ENCODE measurements around the gene PTAFR.

PTAFR gene

GRCh38 chr1:28119556-28119955 lies 56.9 kb downstream of the PTAFR start:
- no peak for DNase-seq (ENCODE audit: low read depth, low spot score)
- ChIA-PET POLR2A (no interaction called here), CTCF (interaction anchor here (1.0 kb wide), 1 partner anchor 10 kb away, joined by 4 read pairs; no protein-coding TSS in a partner anchor)
- no peak overlapping the region for H3K4me3 ChIP-seq (ENCODE audit: low read depth, low read length)
- TF ChIP-seq CTCF (IDR thresholded peaks at IDR 0.05; ENCODE audit: insufficient read depth, low read length, missing control alignments), result no peak

- CTCF ChIA-PET, result interaction anchor here (0.7 kb wide), 1 partner anchor 90 kb away, joined by 3 read pairs; no protein-coding TSS in a partner anchor
These were observed 57.7 kb downstream of the PTAFR start for GRCh38 chr1:28118640-28119307.

GRCh38 chr1:28115267-28115666 lies 61.2 kb downstream of the PTAFR start:
- H3K4me3 ChIP-seq (ENCODE audit: low read depth, low read length), result no peak overlapping the region
- ChIA-PET CTCF (interaction anchor here (1.5 to 3.9 kb wide), 3 partner anchors 11 to 26 kb away, joined by 4 to 39 read pairs (median 7); partner anchors contain the start of gene EYA3), POLR2A (no interaction called here)
- TF ChIP-seq CTCF (IDR thresholded peaks at IDR 0.05; ENCODE audit: insufficient read depth, low read length, missing control alignments), result no peak
- no peak for DNase-seq (ENCODE audit: low read depth, low spot score)

More at GRCh38 chr1:28118640-28119307, 57.7 kb downstream of the PTAFR start:
- no peak overlapping the region for H3K4me3 ChIP-seq (ENCODE audit: low read depth, low read length)
- DNase-seq (ENCODE audit: low read depth, low spot score), result no peak
- POLR2A ChIA-PET, result no interaction called here
- TF ChIP-seq CTCF (IDR thresholded peaks at IDR 0.05; ENCODE audit: insufficient read depth, low read length, missing control alignments), result no peak

- POLR2A ChIA-PET, result no interaction called here
- no peak for TF ChIP-seq CTCF (IDR thresholded peaks at IDR 0.05; ENCODE audit: insufficient read depth, low read length, missing control alignments)
- CTCF ChIA-PET, result interaction anchor here (1.7 to 3.9 kb wide), 2 partner anchors 10 to 25 kb away, joined by 4 to 39 read pairs; partner anchors contain the start of gene EYA3
- H3K4me3 ChIP-seq (ENCODE audit: low read depth, low read length), result no peak overlapping the region
- DNase-seq (ENCODE audit: low read depth, low spot score), result no peak
These were observed 61.6 kb downstream of the PTAFR start for GRCh38 chr1:28114844-28115243.

GRCh38 chr1:28113242-28113572 lies 63.3 kb downstream of the PTAFR start:
- ChIA-PET CTCF (interaction anchor here (0.8 to 3.9 kb wide), 4 partner anchors 9 to 95 kb away, joined by 3 to 39 read pairs (median 4); partner anchors contain the start of gene EYA3), POLR2A (interaction anchor here (0.5 kb wide), 1 partner anchor 13 kb away, joined by 4 read pairs; no protein-coding TSS in a partner anchor)
- no peak for DNase-seq (ENCODE audit: low read depth, low spot score)
- no peak overlapping the region for H3K4me3 ChIP-seq (ENCODE audit: low read depth, low read length)
- no peak for TF ChIP-seq CTCF (IDR thresholded peaks at IDR 0.05; ENCODE audit: insufficient read depth, low read length, missing control alignments)

- no peak overlapping the region for H3K4me3 ChIP-seq (ENCODE audit: low read depth, low read length)
- DNase-seq (ENCODE audit: low read depth, low spot score), result no peak
- ChIA-PET POLR2A (interaction anchor here (0.5 kb wide), 1 partner anchor 14 kb away, joined by 4 read pairs; no protein-coding TSS in a partner anchor), CTCF (interaction anchor here (0.8 to 3.9 kb wide), 6 partner anchors 8 to 96 kb away, joined by 3 to 39 read pairs (median 4); partner anchors contain the start of gene EYA3)
- TF ChIP-seq CTCF (IDR thresholded peaks at IDR 0.05; ENCODE audit: insufficient read depth, low read length, missing control alignments), result no peak
These were observed 63.9 kb downstream of the PTAFR start for GRCh38 chr1:28112388-28113241.

Data from AG04449 (cell line).